HUES64 (cell line): Measurements from ENCODE around the gene BACE1-AS.
A peak's percentile ranks its signal among the peaks of the same experiment; 100 is the strongest.

Experiments used
- H3K27ac ChIP-seq: 2 replicates; pipeline ENCODE4 v1.7.0; 2013; ENCODE audit warnings: low read depth, low read length, inconsistent platforms
- H3K27me3 ChIP-seq: 2 replicates; pipeline ENCODE4 v1.6.1; 2013; ENCODE audit warnings: mild to moderate bottlenecking, low read length; ENCODE audit not compliant: insufficient read depth
- H3K36me3 ChIP-seq: 2 replicates; pipeline ENCODE4 v1.6.1; 2013; ENCODE audit warnings: mild to moderate bottlenecking, low read length; ENCODE audit not compliant: insufficient read depth
- H3K4me1 ChIP-seq: 2 replicates; pipeline ENCODE4 v1.6.1; 2013; ENCODE audit warnings: mild to moderate bottlenecking, low read length, moderate library complexity; ENCODE audit not compliant: insufficient read depth
- H3K4me3 ChIP-seq: 2 replicates; pipeline ENCODE4 v1.5.1; 2013; ENCODE audit warnings: mild to moderate bottlenecking, low read length, moderate library complexity
- H3K9ac ChIP-seq: 2 replicates; pipeline ENCODE4 v1.6.1; 2013; ENCODE audit warnings: mild to moderate bottlenecking, low read depth, low read length
- H3K9me3 ChIP-seq: 2 replicates; pipeline ENCODE4 v1.6.1; 2013; ENCODE audit warnings: low read depth, low read length; ENCODE audit not compliant: insufficient read depth
- WGBS: fragments of 150-250, 120-280 bp; methylation state at CpG from one replicate; pipeline ENCODE4 v1.1.7; 2013; ENCODE audit warnings: missing lambda C conversion rate; 5-methylcytosine and 5-hydroxymethylcytosine counted together

The BACE1-AS gene

DNA sequence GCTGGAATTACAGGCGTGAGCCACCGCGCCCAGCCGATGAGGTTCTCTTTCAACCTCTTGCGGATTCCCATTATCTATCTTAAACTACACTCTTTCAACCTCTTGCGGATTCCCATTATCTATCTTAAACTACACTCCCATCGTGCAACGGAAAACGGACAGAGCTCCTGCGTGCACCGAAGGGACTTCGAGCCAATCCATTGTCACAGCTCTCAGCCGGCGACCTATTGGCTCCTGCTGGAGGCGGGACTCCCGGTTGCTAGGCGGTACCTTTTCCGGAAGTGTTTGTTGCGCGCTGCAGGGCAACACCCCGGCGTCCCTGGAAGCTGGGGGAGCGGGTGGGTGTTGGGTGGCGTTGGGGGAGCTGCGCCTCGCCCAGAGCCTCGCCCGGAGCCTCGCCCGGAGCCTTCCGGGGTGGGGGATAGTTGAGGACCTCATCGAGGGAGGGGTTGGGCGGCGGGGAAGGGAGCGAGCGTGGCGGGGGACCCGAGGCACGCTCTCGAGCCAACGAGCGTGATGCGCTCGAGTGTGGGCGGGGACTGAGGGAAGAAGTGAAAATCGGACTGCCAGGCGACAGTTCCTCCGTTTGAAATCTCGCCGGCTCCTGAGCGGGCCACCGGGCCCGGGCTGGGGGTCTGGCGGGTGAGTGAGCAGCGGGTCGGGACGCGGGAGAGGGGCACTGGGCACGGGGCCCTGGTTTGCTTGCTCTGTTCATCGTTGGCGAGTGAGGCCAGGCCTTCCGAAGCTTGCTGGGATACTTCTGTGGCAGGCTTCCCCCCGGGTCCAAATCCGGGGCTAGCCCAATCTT lies 36.6 kb downstream of the BACE1-AS start, which contains the start of gene CEP164:
Gene CEP164, plus strand, starts transcription at position 288 of the 808 bp plus-strand sequence. CDS start 10,733 bp downstream, outside the sequence.
- Histone ChIP-seq H3K27me3 (peaks cover 5% of the 10 kb centered on the region; the same call in 1 of the 2 replicates), H3K9ac (peak within 1 kb of the TSS; percentile 77), H3K4me3 (peak within 1 kb of the TSS; percentile 81), H3K36me3 (no peaks in the 10 kb centered on the region), H3K9me3 (no peaks in the 10 kb centered on the region), H3K4me1 (peaks cover 6% of the 10 kb centered on the region; the same call in 1 of the 2 replicates), H3K27ac (0 out of 2 replicates have a peak within 1 kb of the TSS, but pooled peaks have one; percentile 50)
- under 1% methylated on average over 64 of the region's 64 CpGs for WGBS

GRCh38 chr11:117328375-117329010 lies 37.3 kb downstream of the BACE1-AS start:
- H3K36me3 ChIP-seq: no peaks in the 10 kb centered on the region
- peak overlapping the region; percentile 77 for H3K9ac ChIP-seq
- no peak overlapping the region for H3K27ac ChIP-seq
- WGBS: 31% methylated on average over 15 of the region's 15 CpGs
- H3K4me1 ChIP-seq: peaks cover 6% of the 10 kb centered on the region; the same call in 1 of the 2 replicates
- peak overlapping the region; percentile 81 for H3K4me3 ChIP-seq
- H3K9me3 ChIP-seq: no peaks in the 10 kb centered on the region
- peaks cover 5% of the 10 kb centered on the region; the same call in 1 of the 2 replicates for H3K27me3 ChIP-seq

DNA sequence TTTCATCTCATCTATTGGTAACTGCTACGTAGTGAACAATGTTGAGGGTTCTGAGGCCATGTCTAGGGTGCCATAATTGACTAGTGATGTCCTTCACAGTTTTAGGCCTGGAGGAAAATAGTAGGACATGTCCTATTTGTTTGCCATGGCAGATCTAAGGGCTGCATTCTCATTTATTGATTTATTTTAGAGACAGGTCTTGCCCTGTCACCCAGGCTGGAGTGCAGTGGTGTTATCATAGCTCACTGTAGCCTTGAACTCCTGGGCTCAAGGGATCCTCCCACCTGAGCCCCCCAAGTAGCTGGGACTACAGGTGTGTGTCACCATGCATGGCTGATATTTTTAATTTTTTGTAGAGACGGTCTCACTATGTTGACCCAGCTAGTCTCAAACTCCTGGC lies 41.7 kb downstream of the BACE1-AS start:
- peaks cover 6% of the 10 kb centered on the region; the same call in 1 of the 2 replicates for H3K4me1 ChIP-seq
- H3K4me3 ChIP-seq: no peak overlapping the region
- H3K36me3 ChIP-seq: no peaks in the 10 kb centered on the region
- no peaks in the 10 kb centered on the region for H3K9me3 ChIP-seq
- H3K27ac ChIP-seq: no peak overlapping the region
- H3K9ac ChIP-seq: no peak overlapping the region; the same call in 1 of the 2 replicates
- peaks cover 5% of the 10 kb centered on the region; the same call in 1 of the 2 replicates for H3K27me3 ChIP-seq
- WGBS: 75% methylated on average over 2 of the region's 2 CpGs

DNA sequence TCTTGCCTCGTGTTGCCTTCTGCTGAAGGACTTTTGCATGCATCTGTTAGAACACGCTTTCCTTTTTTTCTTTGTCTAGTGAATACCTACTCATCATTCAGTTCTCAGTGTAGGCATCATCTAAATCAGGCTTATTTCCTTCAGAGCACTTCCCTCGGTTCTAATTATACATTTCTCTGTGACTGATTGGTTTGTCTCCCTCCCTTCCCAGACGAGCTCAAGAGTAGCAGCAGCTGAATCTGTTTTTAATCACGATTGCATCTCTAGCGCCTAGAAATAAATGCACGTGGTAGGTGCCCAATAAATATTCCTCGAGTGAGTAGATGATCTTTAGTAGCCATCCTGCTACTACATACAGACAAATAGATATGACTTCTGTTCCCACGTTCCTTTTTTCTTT lies 42.8 kb downstream of the BACE1-AS start:
- Histone ChIP-seq H3K36me3 (0 out of 2 replicates have a peak, but pooled peaks cover 4% of the 10 kb centered on the region), H3K4me3 (no peak overlapping the region), H3K27ac (no peak overlapping the region), H3K4me1 (peaks cover under 1% of the 10 kb centered on the region; the same call in 1 of the 2 replicates), H3K9ac (no peak overlapping the region), H3K27me3 (peaks cover under 1% of the 10 kb centered on the region; the same call in 1 of the 2 replicates), H3K9me3 (no peaks in the 10 kb centered on the region)
- 92% methylated on average over 9 of the region's 9 CpGs for WGBS

DNA sequence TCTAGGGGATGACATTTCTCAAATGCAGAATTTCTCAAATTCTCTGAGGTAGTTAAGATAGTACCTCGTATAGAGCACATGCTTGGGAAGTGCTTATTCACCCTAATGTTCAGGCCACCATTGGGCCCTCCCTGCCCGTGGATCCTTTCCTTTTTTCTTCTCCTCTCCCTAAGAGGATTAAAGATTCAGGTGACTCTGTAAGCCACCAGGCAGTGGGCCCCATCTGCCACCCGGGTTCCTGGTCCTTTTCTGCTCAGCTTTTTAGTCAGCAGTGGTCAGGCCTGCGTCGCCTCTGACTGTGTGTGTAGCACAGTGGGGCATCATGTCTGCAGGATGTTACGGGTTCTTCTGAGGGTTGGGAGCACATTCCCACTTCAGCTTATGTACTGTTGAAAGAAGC lies 43.8 kb downstream of the BACE1-AS start:
- H3K36me3 ChIP-seq: 0 out of 2 replicates have a peak, but pooled peaks cover 4% of the 10 kb centered on the region
- H3K9ac ChIP-seq: no peak overlapping the region
- 92% methylated on average over 6 of the region's 6 CpGs for WGBS
- no peaks in the 10 kb centered on the region for H3K9me3 ChIP-seq
- no peaks in the 10 kb centered on the region for H3K27me3 ChIP-seq
- H3K4me1 ChIP-seq: no peaks in the 10 kb centered on the region
- no peak overlapping the region for H3K27ac ChIP-seq
- H3K4me3 ChIP-seq: no peak overlapping the region

DNA sequence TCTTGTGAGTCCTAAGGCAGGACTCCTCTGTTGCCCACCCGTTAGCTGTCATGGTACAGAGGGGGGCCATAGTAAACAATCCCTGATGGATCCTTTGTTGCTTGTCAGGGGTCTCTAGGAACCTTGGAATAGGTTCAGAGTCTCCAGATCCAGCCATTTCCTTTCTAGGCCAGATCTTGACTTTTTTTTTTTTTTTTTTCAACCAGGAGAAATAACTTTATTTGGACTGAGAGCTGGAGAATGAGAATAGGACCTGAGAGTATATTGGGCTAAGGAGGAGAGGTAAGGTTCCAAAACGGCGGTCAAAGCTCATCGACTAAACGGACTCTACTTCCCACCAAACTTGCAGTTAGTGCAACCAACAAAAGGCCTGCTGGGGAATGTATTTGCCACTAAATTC lies 44.3 kb downstream of the BACE1-AS start:
- H3K9me3 ChIP-seq: no peaks in the 10 kb centered on the region
- no peaks in the 10 kb centered on the region for H3K27me3 ChIP-seq
- WGBS: 97% methylated on average over 5 of the region's 5 CpGs
- H3K4me1 ChIP-seq: no peaks in the 10 kb centered on the region
- H3K4me3 ChIP-seq: no peak overlapping the region
- no peak overlapping the region for H3K27ac ChIP-seq
- no peak overlapping the region for H3K9ac ChIP-seq
- peaks cover 8% of the 10 kb centered on the region; the same call in 1 of the 2 replicates for H3K36me3 ChIP-seq

GRCh38 chr11:117337076-117337475 lies 45.9 kb downstream of the BACE1-AS start:
- Histone ChIP-seq H3K27me3 (no peaks in the 10 kb centered on the region), H3K9me3 (no peaks in the 10 kb centered on the region), H3K4me3 (no peak overlapping the region), H3K9ac (no peak overlapping the region), H3K36me3 (peaks cover 10% of the 10 kb centered on the region; the same call in 1 of the 2 replicates), H3K4me1 (no peaks in the 10 kb centered on the region), H3K27ac (no peak overlapping the region)
- over 99% methylated on average over 3 of the region's 4 CpGs for WGBS
